ENCODE measurements around the gene KHK.

- TF ChIP-seq POLR2A (IDR thresholded peaks at IDR 0.05) (no peak), POLR2AphosphoS5 (IDR thresholded peaks at IDR 0.05) (no peak), CTCF (IDR thresholded peaks at IDR 0.05) (no peak)
Observed at GRCh38 chr2:27096748-27097297, 10.3 kb downstream of the KHK start.

Data from prostate gland (tissue), 2 donors.